Motor neuron (in vitro differentiated cells): ENCODE results near the gene C9orf72. TPM values are rescaled to one million over a fixed set of nuclear protein-coding genes. Genes with fewer than 3 reads are reported as not detected.
A peak's percentile ranks its signal among the peaks of the same experiment; 100 is the strongest.

Experiments used
- ATAC-seq, 8 experiments: fragments of 200-7000 bp; cut with Tn5 transposase; replicated peaks in 6 of 8; 2 replicates each; pipeline ENCODE4 v1.8.0; 2021; ENCODE audit warnings: mild to moderate bottlenecking in 8 of 8, moderate library complexity in 8 of 8
- H3K27ac ChIP-seq, 2 donors: fragments of 250-450 bp; sonication (Bioruptor Pico); 2 replicates each; pipeline ENCODE4 v1.9.0; 2021; ENCODE audit warnings: antibody characterized with exemption in 2 of 2, mild to moderate bottlenecking in 2 of 2, moderate library complexity in 1 of 2
- H3K4me1 ChIP-seq, 2 donors: fragments of 250-450 bp; sonication (Bioruptor Pico); replicated peaks in 1 of 2; 2 replicates each; pipeline ENCODE4 v1.6.1; 2021; ENCODE audit warnings: antibody characterized with exemption in 2 of 2, mild to moderate bottlenecking in 2 of 2, moderate library complexity in 1 of 2
- H3K4me3 ChIP-seq, 5 donors: fragments of 250-450 bp; sonication (Bioruptor Pico); 2 replicates each; pipeline ENCODE4 v1.9.0; 2021; ENCODE audit warnings: antibody characterized with exemption in 5 of 5, mild to moderate bottlenecking in 5 of 5, moderate library complexity in 4 of 5
- WGBS, 10 experiments: fragments of 450-650 bp; shearing (Covaris generic); methylation state at CpG; one replicate each; pipeline ENCODE4 v1.0.0; 2022; 5-methylcytosine and 5-hydroxymethylcytosine counted together
- in situ Hi-C, 9 experiments: fragments of 400-800 bp; cut with MboI; loops; one replicate each; pipeline ENCODE4 v1.15.0; 2021; ENCODE audit warnings: low sequenced_read_pairs in 9 of 9, low pct_unique_long_range_greater_than_20kb in 2 of 9; ENCODE audit not compliant: unreplicated experiment in 9 of 9
- total RNA-seq, 8 experiments: library from RNA; unstranded; fragments of 300-600 nt; gene quantifications; 2 replicates each; pipeline versions ENCODE4 v1.2.3 to v1.2.4, GENCODE V29; 2022

C9orf72 gene
- total RNA-seq, 8 experiments from 2014 or later, result 5.2 to 53.7 (median 28.9) TPM

DNA sequence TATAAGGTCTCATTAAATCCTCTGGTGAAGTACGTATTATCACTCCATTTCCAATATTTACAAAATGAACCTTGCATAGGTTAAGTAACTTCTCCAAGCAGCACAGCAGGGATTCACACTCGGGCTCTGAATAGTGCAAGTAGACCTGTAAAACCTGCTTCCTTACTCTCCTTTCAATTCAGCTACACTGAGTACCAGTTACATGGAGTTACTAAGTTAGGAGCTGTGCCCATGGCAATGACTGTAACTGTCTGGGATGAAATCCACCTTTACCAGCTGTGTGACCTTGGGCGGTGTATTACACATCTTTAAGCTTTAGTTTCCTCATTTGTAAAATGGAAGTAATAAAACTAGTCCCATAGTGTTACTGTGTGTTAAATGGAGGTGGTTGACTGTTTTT, 27.8 kb downstream of the C9orf72 start:
- 55 to 100% (median 93%) methylated on average over 1 to 3 of the region's 3 CpGs for WGBS, 10 experiments
- H3K4me3 ChIP-seq, result no peak overlapping the region
- ATAC-seq, result no peak
- in situ Hi-C loops, result loop anchor here in 7 of 9 experiments (10.0 to 25.0 kb wide), 5 partner anchors 133 to 508 kb away; no protein-coding TSS in a partner anchor
- no peaks in the 10 kb centered on the region for H3K4me1 ChIP-seq
- no peak overlapping the region for H3K27ac ChIP-seq

DNA sequence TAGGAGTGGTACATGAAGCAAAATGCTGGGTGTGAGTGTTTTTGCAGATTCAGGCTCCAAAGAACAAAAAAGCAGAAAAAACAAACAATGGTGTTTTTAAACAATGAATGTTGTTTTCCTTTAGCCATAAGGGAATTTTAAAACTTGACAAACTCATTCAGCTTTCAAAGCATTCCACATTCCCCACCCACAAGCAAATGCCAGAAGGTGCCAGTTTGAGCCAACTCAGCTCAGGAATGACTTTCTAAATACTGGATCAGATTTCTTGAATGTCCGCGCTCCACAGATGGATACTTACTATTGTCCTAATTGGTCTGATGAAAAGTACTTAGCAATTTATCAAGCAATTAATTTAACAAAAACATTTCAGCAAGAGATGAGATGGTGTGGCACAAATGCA, 30.8 kb downstream of the C9orf72 start:
- Histone ChIP-seq H3K4me3 (no peak overlapping the region), H3K4me1 (no peaks in the 10 kb centered on the region), H3K27ac (no peak overlapping the region)
- ATAC-seq, result no peak
- in situ Hi-C loops, result loop anchor here in 7 of 9 experiments (10.0 to 25.0 kb wide), 5 partner anchors 130 to 505 kb away; no protein-coding TSS in a partner anchor
- WGBS, 10 experiments, result 38 to 100% (median 88%) methylated on average over 1 to 2 of the region's 2 CpGs; no CpG with 5 or more reads in 1 of the 10 experiments

DNA sequence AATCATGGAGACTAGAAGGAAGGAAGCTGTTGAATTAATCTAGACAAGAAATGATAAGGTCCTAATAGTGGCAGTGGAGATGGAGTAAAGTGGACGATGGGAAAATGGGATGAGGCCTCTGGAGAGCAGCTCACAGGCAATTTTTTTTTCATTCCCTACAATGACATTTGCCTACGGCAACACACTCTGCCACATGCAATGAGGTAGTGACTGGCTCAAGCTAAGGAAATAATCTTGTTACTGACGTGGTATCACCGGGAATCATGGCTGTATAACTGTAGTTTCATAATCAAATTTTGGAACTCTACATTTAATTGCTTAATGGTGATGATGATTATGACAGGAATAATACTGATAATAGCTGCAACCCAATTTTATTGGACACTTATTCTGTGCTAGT, 31.5 kb downstream of the C9orf72 start:
- Histone ChIP-seq H3K4me1 (no peaks in the 10 kb centered on the region), H3K4me3 (no peak overlapping the region), H3K27ac (no peak overlapping the region)
- ATAC-seq, result no peak
- in situ Hi-C loops, result loop anchor here in 7 of 9 experiments (10.0 to 25.0 kb wide), 5 partner anchors 129 to 504 kb away; no protein-coding TSS in a partner anchor
- WGBS, 10 experiments, result 23 to 100% (median 76%) methylated on average over 1 to 4 of the region's 4 CpGs; no CpG with 5 or more reads in 1 of the 10 experiments

DNA sequence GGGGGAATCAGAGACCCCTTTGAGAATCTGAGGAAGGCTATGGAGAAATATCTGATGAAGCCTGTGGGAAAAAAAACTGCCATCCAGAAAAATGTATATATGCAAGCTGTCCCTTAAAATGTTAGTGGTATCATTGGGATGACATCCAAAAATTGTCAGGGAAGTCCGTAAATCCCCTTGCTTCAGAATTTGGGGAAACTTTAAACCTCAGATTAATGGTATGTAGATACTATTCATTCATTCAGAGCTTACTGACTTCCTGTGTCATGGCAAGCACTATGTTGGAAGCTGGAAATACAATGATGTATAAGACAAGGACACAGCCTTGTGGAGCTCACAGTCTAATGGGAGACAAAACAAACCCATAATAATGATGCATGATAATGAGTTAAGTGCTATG, 32.8 kb downstream of the C9orf72 start:
- ATAC-seq, result peak in 1 of 8 experiments; percentile 40
- 0 to 100% (median 84%) methylated on average over 1 of the region's 1 CpG for WGBS, 10 experiments
- Histone ChIP-seq H3K4me3 (no peak overlapping the region), H3K4me1 (no peaks in the 10 kb centered on the region), H3K27ac (no peak overlapping the region)
- in situ Hi-C loops, result loop anchor here in 7 of 9 experiments (10.0 to 25.0 kb wide), 5 partner anchors 128 to 503 kb away; no protein-coding TSS in a partner anchor

DNA sequence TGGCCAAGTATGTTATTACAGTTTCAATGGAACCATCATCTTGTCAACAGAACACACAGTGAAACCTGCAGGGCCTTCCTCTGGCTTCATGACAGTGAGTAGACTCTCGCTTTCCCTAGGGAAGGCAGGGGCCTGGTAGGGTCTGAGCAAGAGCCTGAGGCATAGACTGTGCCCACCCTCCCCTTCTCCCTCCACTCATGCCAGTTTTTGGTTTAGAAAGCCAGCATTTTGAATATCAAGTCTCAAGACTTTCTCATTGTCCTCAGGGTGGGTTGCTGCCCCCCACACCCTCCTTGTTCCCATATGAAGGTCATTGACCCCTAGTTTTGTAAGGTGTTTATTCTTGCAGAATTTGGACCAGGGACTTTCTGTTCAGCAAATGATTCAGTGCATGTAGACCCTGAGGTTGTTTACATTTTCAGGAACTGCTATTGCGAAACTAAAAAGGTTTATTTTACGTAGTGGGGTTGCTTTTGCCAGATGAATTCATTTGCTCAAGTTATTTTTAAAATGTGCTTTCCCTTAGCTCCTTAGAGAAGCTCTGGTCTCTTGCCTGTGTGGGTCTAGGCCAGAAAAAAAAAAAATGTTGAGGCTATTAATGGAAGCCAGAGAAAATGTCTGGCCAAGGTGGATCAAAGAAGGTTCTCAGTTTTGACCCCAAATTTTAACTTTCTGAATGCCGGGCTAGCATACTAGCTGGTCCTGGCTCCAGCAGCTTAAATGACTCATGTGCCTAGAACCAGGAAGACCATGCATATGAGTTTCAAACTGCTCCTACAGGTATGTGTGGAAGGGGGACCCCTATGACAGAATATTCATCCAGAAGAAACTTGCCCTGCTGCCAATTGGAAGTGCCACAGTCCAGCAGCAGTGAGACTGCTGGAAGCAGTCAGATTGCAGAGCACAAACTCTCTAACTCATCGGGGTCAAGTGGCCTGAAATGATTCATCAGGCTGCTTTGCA, 33.5 kb downstream of the C9orf72 start:
- Histone ChIP-seq H3K4me3 (no peak overlapping the region), H3K27ac (no peak overlapping the region), H3K4me1 (no peaks in the 10 kb centered on the region)
- 6 to 100% (median 90%) methylated on average over 2 to 5 of the region's 5 CpGs; no CpG with 5 or more reads in 1 of the 10 experiments for WGBS, 10 experiments
- in situ Hi-C loops, result loop anchor here in 8 of 9 experiments (10.0 to 25.0 kb wide), 5 partner anchors 127 to 502 kb away; no protein-coding TSS in a partner anchor
- ATAC-seq, result peak in 3 of 8 experiments; percentile 69 to 78 (median 72)

DNA sequence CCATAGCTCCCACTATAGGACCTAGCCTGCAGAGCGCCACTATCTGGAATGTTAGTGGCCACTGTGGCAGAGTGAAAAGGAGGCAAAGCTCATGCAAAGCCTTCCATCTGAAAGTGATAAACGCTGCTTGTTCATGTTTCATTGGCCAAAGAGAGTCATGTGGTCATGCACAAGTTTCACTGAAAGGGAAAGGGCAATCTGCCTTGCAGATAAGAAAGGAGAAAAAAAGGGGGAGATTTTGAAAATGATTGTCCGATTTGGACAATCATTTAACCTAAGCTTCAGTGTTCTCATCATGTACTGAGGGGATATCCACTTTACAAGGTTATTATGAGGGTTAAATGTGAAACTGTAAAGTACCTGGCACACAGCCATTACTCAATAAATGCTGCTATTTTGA, 34.6 kb downstream of the C9orf72 start:
- no peak overlapping the region for H3K27ac ChIP-seq
- H3K4me3 ChIP-seq, result no peak overlapping the region
- H3K4me1 ChIP-seq, result peaks cover 4 to 7% of the 10 kb centered on the region in 2 donors
- in situ Hi-C loops, result loop anchor here in 6 of 9 experiments (10.0 to 25.0 kb wide), 4 partner anchors 126 to 501 kb away; no protein-coding TSS in a partner anchor
- 76 to 100% (median 88%) methylated on average over 1 to 3 of the region's 3 CpGs; no CpG with 5 or more reads in 2 of the 10 experiments for WGBS, 10 experiments
- ATAC-seq, result no peak

DNA sequence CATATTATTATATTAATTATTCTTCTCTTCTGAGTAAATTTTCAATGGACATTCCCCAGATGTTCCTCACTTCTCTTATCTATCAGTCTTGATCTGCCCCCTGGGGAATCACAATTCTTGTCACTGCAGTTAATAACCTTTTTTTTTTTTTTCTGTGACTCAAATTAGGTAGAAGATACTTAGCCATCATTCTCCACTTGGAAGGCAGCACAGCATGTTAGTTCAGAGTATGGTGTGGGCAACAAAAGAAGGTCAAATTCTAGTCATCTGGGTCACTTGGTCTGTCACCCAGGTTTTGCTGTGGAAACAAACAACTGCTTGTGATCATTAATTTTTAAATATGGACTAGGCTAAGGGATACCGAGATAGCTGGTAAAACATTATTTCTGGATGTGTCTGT, 35.5 kb downstream of the C9orf72 start:
- 0 to 100% (median 50%) methylated on average over 1 of the region's 1 CpG; no CpG with 5 or more reads in 7 of the 10 experiments for WGBS, 10 experiments
- in situ Hi-C loops, result loop anchor here in 6 of 9 experiments (10.0 to 25.0 kb wide), 4 partner anchors 125 to 500 kb away; no protein-coding TSS in a partner anchor
- no peak overlapping the region for H3K27ac ChIP-seq
- H3K4me1 ChIP-seq, result peaks cover 8 to 12% of the 10 kb centered on the region in 2 donors
- no peak for ATAC-seq
- H3K4me3 ChIP-seq, result no peak overlapping the region

DNA sequence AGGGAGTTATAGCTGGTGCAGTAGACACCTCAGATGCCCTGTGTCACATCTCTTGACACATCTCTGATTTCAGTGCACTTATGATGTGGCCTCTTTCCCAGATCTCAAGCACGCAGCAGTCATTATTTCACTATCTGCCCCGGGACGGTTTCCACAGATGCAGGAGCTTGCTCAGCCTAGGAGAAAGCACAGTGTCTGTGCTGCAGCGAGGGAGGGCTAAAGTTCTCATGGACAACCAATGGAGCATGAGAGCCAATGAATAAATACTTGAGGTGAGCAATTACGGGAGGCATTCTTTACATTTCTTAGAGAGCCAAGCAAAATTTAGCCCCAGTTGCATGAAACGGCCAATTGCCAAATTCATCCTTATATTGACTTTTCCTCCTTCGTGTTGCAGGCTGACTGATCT, 36.2 kb downstream of the C9orf72 start:
- no peak overlapping the region for H3K4me3 ChIP-seq
- H3K27ac ChIP-seq, result no peak overlapping the region
- WGBS, 10 experiments, result 58 to 100% (median 85%) methylated on average over 2 to 6 of the region's 7 CpGs; no CpG with 5 or more reads in 2 of the 10 experiments
- in situ Hi-C loops, result loop anchor here in 6 of 9 experiments (10.0 to 25.0 kb wide), 4 partner anchors 125 to 500 kb away; no protein-coding TSS in a partner anchor
- peak in 1 of 8 experiments; percentile 35 for ATAC-seq
- H3K4me1 ChIP-seq, result peaks cover 12 to 19% of the 10 kb centered on the region in 2 donors

DNA sequence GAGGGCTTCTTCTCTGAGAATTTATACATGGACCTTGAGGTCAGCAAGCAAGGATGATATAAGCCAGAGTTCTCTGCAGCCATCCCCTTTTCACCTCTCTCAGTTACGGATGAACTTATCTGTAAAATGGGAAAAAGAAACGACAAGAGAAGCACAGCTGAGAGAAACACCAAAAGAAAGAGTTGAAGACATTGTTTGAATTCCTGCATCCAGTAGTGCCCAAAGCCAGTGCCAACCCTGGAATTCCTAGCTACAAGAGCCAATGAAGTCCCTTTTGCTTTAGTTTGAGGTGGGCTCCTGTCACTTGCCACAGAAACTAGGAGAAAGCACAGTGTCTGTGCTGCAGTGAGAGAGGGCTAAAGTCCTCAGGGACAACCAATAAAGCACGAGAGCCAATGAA, 37.1 kb downstream of the C9orf72 start:
- Histone ChIP-seq H3K4me3 (no peak overlapping the region), H3K27ac (no peak overlapping the region), H3K4me1 (peaks cover 16 to 28% of the 10 kb centered on the region in 2 donors)
- in situ Hi-C loops, result loop anchor here in 6 of 9 experiments (10.0 to 25.0 kb wide), 4 partner anchors 124 to 499 kb away; no protein-coding TSS in a partner anchor
- 27 to 100% (median 85%) methylated on average over 1 to 3 of the region's 3 CpGs; no CpG with 5 or more reads in 2 of the 10 experiments for WGBS, 10 experiments
- ATAC-seq, result no peak

DNA sequence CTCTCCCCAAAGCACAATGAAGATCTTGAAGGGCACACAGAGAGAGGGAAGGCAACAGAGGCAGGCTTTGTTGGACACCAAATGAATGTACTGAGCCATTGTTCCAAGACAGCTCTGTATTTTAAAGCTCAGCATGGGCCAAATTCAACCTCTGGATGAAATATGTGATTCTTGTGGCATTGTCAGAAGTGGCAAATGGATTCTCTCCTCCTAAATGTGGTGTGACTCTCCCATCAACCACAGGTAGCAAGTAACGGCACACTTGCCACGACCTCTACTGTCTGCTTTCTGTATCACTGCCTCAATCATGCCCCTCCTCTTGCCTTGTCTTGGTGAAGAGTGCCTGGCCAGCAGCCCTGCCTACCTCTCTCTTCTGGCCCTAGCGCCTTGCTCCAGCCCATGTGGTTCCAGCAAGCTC, 37.6 kb downstream of the C9orf72 start:
- Histone ChIP-seq H3K27ac (no peak overlapping the region), H3K4me1 (peaks cover 19 to 32% of the 10 kb centered on the region in 2 donors), H3K4me3 (no peak overlapping the region)
- in situ Hi-C loops, result loop anchor here in 6 of 9 experiments (10.0 to 25.0 kb wide), 4 partner anchors 123 to 498 kb away; no protein-coding TSS in a partner anchor
- ATAC-seq, result peak in 2 of 8 experiments; percentile 32 to 71
- 29 to 80% (median 58%) methylated on average over 1 to 2 of the region's 3 CpGs; no CpG with 5 or more reads in 5 of the 10 experiments for WGBS, 10 experiments

DNA sequence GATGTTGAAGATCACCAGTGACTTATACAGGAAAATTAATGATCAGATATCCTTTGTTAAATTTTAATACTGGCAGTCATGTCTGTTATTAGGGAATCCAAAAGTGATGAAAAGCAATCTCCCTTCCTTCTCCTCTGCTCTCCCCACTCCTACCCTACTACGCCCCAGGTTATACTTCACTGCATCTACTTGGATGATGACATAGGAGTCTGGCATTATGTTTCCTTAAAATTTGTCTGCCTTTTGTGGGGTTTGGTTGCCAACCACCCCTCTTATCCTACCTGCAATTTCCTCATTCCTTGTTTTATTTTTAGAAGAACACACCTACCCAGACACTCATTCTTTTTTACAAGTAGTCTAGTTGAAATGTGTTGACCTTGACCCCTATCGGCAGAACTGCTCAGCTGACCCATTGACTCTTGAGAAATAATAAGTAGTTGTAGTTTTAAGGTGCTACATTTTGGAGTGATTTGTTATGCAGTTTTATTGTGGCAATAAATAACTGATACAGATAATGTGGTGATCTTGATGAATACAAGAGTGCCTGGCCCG, 38.5 kb downstream of the C9orf72 start:
- no peak for ATAC-seq
- in situ Hi-C loops, result loop anchor here in 6 of 9 experiments (10.0 to 25.0 kb wide), 4 partner anchors 122 to 497 kb away; no protein-coding TSS in a partner anchor
- Histone ChIP-seq H3K27ac (no peak overlapping the region), H3K4me3 (no peak overlapping the region), H3K4me1 (peaks cover 19 to 40% of the 10 kb centered on the region in 2 donors)
- WGBS, 10 experiments, result 57 to 100% (median 94%) methylated on average over 1 to 3 of the region's 3 CpGs

DNA sequence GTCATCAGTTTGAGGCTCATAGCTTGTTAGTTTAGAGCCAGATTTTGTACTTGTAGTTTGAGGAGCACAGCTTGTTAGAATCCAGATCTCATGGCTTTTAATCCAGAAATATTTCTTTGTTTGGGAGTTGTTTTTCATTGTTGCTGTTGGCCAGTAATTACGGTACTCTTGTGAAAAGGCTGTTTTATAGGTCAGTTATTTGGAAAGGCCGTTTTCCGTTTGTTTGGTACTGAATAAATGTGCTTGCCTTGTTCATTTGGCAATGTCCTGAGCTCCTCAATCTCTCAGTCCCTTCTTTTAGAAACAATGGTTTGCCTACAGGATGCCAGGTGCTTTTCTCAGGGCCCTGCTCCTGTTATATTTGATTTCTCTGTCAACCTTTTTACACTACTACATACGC, 39.1 kb downstream of the C9orf72 start:
- in situ Hi-C loops, result loop anchor here in 6 of 9 experiments (10.0 to 25.0 kb wide), 4 partner anchors 122 to 497 kb away; no protein-coding TSS in a partner anchor
- H3K4me3 ChIP-seq, result no peak overlapping the region
- no peak overlapping the region for H3K27ac ChIP-seq
- ATAC-seq, result no peak
- peaks cover 19 to 40% of the 10 kb centered on the region in 2 donors for H3K4me1 ChIP-seq
- 29 to 96% (median 59%) methylated on average over 2 to 4 of the region's 4 CpGs for WGBS, 10 experiments
